Embryonic facial prominence (tissue), 1 donor: Measurements from ENCODE around the gene AGGF1.
"Not testable (repeated sequence)": the region's sequence is repeated elsewhere in the genome, so short reads cannot be mapped to it uniquely, and the experiment has no call there.

Experiments used
- DNase-seq: peaks from one replicate; pipeline ENCODE4 v3.0.0-alpha.2; 2016; ENCODE audit errors: extremely low spot score

The AGGF1 gene

DNA sequence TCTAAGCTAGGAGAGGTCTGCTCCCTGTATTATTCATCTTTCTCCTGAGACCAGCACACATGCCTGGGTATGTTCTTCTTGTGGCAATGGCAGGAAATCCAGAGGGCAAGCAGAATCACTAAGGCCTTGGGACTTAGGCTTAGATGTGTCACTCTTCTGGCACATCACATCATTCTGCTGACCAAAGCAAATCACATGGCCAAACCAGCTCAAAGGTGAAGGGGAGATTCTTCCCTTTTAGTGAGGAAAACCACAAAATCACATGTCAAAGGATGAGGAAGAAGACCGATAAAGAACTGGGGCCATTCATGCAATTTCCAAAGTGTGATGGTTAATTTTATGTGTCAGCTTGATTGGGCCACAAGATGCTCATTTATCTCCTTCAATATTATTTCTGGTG lies 5.7 kb upstream of the AGGF1 start:
- DNase-seq: no peak

DNA sequence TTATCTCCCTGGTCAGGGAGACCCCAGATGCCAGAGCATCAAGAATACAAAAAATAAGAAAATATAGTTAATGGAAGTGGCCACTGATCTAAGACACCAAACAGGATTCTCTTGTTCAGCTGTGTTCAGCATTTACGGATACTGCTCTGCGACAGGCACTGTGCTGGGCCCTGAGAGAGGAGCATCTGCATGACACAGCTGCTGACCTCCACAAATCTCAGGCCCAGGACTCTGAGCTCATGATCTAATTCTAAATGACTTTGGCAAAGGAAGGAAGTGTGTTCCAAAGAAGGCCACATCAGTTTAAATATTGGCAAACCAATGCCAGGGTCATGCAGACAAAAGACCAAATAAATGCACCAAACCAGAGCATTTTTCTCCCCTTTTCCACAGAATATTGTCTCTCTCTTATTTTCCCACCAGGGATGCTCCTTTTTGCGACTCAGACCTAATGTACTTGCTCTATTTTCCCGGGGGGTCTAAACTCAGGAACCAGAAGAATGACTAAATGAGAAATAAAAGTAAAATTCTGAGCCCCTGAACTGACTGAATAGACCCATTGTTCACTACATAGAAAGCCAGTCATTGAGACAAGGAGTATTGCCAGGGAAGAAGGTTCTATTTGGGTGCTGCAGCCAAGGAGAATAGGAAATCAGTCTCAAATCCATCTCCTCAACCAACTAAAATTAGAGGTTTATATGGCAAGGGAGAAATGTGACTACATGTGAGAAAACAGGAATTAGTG lies 1.4 kb upstream of the AGGF1 start:
- no peak for DNase-seq

DNA sequence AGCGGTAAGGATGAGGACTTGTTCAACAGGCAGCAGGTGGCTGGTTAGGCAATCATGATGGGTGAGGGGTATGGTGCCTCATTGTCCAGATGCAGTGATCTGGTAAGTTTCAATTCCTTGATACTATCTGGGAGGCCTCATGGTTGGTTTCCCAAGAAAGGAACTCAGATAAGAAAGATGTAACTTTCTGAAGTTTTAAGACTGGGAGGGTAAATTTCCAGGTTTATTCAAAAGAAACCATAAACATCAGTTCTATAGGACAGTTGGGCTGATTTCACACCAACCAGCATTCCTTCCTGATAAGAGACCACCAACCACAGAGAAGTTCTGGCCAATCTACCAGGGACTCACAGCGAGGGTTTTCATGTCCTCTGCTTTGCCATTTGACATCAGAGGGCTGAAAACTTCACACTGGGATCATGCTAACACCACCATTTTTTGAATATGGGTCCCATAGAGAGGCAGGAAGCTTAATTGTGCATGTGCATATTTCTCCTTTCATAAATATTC lies 773 bp upstream of the AGGF1 start:
- no peak for DNase-seq

DNA sequence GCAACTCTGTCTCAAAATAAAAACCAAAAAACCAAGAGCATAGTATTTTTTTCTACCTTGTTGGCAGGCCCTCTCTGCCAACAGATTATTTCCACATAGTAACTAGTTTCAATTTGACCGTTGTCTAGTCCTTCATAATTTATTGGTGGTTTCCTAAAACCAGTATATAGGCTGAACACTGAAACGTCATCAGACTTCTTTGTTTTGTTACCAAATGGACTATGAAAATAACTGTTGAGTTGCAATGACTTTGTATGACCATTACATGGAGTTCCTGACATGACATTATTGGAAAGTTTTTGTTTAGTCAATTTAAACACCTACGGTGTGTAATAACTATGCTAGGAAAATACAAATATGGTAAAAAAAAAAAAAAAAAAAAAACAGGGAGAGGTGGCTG lies 1.7 kb downstream of the AGGF1 start:
- DNase-seq: no peak

DNA sequence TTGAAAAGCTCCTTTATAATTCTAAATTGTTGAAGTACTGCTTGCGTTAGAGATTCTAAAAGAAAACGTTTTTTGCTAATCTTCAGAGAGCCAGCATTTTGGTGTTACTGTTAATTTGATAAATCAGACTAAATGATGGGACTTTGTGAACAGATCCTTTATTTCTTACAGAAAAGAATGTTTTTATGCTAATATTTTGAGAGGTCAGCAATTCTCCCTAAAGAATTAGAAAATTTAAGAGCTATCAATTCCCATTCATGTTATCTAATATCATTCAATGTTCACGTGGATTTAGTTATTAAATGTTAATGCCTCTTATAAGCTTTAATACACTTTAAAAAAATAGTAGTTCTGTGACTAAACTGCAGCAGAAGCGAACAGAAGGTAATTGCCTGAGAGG lies 2.4 kb downstream of the AGGF1 start:
- no peak for DNase-seq

DNA sequence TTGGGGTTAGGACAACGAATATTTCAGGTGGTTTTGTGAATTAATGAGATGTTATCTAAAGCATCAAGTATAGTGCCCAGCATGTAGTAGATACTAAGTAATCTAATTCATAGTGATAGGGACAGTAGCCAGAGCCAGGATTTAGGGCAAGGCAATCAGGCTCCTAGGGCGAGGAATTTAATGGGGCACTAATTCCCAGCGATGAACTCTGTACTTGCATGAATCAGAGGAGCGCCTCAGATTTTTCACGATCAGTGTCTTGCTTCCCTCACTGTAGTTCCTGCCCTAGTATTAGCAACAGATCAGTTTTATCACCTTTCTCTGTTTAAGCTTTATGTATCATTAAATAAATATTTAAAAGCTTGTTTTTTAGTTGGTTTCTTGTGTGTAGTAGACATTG lies 3.1 kb downstream of the AGGF1 start:
- no peak for DNase-seq

DNA sequence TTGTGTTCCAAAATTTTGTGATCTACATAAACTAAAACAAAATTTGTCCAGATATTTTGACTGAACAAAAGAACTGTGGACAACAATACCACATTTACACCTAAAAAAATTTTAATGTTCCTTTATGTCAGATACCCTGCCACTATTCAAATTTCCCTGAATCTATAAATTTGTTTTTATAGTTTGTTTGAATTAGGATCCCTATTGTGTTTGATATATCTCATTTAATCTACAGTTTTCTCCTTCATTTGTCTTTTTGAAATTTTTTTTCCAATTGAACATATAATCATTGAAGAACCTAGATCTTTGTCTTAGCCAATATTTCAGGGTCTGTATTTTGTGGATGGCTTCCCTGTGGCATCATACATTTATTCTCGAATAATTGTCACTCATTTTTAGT lies 5.7 kb downstream of the AGGF1 start:
- no peak for DNase-seq

DNA sequence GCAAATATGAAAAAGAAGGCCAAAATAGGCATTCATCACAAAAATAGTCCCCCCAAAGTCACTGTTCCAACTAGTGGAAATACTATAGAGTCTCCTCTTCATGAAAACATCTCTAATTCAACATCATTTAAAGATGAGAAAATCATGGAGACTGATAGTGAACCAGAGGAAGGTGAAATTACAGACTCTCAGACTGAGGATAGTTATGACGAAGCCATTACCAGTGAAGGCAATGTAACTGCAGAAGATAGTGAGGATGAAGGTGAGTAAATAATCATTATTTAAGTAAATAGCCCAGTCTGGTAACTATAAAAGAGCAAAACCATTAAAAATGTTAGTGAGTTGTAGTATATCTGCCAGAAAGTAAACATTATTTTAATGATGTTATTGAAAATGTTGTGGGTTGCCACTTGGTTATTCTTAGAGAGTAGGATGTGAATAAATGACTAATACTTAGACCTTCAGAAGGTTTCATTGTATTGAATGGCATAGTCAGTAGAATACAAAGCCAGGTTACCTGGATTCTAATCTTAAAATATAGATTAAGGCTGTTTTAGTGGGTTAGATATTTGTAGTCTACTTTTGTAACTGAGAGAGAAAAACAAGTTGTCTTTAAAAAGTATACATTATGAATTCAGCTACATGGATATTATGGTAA lies 16.3 kb downstream of the AGGF1 start:
- no peak for DNase-seq

DNA sequence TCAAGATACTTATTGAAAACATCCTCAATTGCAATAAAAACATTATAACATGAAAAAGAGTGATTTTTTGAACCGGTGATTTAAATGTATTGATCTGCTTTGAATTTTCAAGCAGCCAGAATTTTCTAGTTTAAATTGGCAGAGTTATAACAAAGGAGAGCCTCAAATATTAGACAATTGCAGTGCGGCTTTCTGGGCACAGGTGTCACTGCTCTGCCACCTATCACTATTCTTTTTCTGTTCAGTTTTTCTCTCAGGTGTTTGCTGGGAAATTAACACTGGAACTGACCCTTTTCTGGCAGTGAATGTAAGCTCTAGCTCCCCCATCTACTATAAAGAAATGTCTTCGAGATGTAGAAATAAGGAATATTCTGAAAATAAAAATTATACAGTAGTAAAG lies 33.8 kb downstream of the AGGF1 start:
- no peak for DNase-seq

DNA sequence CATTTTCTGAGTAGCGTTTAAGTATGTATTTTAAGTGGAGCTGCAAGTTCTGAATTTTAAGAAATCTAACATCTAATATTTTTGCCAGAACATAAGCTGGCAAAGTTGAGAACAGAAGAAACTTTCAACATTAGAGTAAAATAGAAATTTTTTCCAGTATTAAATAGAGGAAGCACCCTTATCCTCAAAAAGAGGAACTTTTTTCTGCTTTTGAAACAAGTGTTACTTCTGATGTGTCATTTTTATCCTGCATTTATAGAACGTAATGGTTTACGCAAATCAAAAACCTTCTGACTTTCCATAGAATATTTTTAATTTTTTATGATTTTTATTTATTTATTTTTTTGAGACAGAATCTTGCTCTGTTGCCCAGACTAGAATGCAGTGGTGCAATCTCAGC lies 35.1 kb downstream of the AGGF1 start:
- no peak for DNase-seq

DNA sequence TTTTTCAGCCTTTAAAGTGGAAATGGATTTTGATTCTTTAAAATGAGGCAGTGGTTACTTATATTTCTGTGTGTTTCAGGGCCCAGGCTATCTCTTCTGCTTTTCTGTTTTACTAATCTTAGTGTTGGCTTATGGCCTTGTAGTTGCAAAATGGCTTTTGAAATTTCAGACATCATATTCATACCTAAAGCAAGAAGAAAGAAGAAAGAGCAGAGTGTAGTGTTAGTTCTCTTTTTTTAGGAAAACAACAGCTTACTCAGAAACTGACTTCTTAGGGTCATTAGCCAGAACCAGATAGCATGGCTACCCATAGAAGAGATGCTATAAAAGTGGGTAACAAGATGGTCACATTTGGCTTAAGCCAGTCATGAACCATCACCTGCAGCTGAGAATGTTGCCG lies 36.0 kb downstream of the AGGF1 start:
- DNase-seq: no peak

DNA sequence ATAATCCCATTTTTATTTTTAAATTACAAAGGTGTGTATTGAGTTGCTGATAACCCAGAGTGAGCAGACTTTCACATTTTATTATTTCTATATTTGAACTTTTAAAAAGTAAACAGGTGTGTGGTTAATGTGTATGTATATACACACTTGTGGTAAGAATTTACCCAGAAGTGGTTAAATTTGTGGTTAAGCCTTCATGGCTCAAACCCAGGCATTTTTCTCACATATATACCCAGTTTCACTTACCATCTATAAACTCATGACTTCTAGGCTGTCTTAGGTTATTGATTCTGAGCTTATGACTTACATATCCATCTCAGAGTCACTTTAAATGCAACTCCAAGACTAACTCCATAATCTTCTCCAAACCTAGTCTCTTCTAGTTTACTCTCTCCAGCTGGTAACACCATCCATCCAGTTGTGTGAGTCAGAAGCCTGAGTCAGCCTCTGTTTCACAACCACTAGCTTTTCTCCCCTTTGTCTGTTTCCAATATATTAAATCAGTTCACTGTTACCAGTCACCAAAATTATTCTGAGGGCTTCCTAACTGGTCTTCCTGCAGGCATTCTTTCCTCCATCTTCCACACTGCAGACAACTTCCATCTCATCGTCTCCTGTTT lies 36.7 kb downstream of the AGGF1 start:
- no peak for DNase-seq

DNA sequence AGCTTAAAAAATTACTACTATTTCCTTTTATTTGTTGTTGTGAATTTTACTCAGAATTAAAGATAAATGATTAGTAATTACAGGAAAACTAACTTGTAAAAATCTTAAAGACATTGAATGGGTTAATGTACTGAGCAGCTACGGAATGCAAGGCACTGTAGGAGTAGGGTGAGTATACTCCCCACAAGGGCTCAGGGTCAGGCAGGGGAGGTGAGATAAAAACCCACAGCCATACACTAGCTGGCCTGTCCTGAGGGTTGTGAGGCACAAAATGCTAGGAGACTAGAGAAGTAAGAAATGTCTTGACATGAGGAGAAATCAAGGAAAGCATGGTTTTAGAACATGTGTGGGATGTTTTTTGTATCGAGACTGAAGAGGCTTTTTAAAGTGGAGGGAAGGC lies 43.5 kb downstream of the AGGF1 start:
- DNase-seq: no peak

DNA sequence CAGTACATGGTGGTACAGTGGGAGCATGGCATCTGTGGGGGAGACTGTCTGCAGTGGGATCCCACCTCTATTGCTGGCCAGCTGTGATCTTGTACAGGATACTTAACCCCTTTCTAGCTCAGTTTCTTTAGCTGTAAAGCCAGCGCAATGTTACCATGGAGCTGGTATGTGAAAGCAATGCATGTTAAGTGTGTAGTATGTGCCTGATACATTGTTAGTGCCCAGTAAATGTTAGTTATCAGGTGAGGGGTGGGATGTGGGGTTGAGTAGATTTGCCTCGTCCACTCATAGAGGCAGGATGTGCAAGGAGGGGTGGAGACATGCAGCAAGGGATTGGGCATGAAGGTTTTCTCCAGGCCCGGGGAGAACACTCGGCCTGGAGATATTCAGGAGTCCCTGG lies 44.5 kb downstream of the AGGF1 start:
- DNase-seq: no peak

DNA sequence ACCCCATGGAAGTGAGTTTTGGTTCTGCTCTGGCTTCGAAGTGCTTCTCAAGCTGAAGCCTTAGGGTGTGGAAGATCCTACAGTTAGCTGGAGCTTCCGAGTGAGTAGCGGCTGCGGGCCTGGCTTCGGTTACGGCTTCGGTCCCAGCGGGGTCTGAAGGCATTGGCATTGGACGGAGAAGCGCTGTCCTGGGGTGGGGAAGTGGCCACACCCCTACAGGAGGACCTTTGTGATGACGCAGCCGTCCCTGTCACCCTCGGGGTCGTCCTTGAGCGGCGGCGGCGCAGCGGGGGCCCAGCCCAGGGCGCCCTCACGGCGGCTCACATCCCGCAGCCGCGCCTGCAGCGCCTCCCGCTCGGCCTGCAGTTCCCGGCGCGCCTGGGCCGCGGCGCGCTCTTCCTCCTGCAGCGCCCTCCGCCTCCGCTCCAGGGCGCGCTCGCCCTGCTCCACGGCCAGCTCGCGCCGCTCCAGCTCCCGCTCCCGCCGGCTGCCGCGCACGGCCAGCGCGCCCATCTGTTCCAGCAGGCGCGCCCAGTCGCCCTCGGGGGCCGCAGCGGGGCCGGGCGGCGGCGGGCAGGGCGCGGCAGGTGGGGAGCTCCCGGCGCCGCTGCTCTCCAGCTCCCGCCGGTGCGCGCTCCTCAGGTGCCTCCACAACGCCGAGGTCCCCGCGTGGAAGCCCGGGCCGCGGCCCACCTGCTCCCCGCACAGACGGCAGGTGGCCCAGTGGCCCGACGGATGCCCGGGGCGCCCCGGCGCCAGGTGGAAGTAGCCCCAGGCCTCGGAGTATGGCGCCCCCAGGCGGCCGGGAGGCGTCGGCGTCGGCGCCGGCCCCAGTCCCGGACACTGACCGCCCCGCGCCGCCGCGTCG lies 47.0 kb downstream of the AGGF1 start:
- peak; percentile 32 for DNase-seq

DNA sequence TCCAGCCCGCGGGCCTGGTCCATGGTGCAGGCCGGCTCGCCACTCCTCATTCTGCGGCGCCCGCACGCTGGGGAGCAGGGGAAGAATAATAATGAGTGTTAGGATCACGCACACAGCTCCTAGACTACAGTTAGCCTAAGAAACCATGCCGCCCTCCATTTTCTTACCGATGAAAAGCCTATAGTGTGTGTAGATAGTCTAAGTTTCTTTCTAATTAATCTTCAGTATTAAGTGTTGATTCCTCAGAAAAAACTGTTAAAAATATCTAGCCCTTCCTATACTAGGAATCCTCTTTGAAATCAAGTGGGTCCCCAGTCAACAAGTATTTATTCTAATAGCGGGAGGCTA lies 47.6 kb downstream of the AGGF1 start:
- DNase-seq: no peak

DNA sequence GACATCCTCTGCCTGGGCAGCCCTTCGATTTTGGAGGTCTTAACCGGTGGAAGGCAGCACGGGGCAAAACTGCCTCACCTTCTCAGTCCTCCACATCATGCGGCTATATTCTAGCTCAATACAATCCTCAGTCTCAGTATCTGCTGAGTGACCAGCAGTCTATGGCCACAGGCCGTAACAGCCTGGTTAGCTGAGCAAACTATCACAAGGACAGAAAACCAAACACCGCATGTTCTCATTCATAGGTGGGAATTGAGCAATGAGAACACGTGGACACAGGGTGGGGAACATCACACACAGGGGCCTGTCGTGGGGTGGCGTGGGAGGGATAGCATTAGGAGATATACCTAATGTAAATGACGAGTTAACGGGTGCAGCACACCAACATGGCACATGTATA lies 50.3 kb downstream of the AGGF1 start:
- DNase-seq: not testable (repeated sequence)

DNA sequence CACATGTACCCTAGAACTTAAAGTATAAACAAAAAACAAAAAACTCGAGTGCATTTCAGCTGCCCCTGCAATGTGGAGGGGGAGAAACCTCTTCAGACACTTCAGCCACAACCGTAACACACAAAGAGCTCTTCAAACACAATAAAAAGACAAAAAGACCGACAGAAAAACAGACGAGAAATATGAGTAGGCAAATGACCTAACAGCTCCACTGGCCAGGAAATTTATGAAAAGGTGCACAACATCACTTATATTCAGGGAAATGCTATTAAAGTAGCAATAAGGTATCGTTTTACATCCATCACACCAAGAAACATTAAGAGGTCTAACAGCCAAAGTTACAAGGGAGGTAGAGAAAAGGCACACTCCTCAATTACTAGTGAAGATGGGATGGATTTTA lies 50.7 kb downstream of the AGGF1 start:
- no peak for DNase-seq

DNA sequence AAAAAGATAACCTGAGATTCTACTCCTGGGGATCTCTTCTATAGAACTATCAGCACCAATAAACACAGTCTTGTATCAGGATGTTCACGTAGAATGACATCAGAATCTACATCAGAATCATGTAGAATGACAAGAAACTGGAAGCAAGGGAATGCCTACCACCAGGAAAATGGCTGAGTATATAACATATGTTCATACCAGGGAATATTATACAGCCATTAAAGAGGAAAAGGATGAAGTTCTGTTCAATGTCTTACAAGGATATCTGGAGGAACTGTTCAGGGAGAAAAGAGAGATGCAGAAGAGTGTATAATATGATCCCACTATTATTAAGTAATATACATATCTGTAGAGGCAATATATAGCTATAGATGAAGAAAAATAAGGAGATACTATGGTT lies 52.1 kb downstream of the AGGF1 start:
- no peak for DNase-seq

DNA sequence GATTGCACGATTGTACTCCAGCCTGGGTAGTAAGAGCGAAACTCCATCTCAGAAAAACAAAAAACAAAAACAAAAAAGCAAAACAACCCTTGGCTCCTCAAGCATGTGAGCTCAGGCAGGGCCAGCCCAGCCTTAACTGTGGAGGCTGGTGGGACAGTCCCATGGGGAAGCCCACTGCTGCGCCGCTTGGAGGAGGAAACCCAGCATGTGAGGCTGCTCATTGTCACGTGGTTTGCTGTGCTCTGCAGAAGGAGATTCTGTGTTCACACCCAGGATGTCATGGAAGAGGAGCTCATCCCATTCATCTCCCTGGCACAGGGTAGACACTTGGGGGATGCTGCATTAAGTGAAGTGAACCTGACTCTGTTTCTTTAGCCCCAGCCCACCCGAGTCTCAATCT lies 52.9 kb downstream of the AGGF1 start:
- DNase-seq: no peak

DNA sequence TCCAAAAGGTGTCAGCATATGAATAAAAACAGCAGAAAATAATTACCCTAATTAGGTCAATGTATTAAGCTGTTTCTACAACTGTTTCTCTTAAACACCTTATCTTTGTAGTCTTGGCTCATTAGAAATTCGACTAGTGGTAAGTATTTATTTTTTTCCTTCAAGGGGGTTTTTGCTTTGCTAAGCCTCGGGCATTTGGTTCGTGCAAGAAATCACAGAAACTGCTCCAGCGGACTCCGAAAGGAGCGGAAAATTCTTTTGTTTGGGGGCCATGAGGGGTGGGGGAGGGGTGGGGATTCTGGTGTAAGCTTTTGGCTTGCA lies 56.1 kb downstream of the AGGF1 start:
- no peak for DNase-seq

DNA sequence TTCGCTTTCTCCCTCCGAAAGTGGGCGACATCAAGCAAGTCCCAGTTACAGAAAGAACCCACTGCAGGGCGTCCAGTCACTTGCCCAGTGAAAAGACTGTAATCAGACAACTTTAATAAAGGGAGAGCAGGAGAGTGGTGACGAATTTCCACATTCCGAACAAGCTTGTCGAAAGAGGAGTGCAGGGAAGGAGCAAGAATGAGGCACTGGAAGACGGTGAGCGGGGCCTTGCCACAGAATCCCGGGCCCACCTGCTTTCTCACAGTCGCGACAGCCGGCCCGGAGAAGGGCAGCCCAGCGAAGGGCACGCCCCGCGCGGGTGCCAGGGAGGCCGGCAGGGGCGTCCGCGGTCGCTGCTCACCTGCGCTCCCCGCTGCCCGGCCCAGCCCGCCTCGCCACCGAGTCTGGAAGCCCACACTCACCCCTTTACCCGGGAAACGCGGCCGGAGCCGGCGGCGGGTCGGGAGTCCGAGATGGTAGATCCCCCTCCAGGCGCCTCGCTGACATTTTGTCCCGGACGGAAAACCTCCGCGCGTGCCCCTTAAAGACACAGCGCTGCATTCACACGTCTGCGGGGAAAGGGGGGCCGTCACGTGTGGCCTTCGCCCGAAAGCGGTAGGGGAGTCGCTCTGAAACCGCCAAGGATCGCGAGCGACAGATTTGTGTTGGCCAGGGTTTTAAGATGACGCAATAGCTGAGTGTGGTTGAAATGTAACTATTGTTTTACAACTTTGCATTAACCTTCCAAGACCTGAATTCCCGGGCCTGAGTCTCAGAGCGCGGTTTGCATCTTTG lies 56.7 kb downstream of the AGGF1 start, which contains the start of gene ZBED3:
Gene ZBED3 (minus strand): TSS at position 597 of the 795 bp plus-strand sequence. CDS start 9,407 bp downstream, outside the sequence.
- peak; percentile 72 for DNase-seq
